CD4-positive, alpha-beta T cell treated with Interleukin-2 at 100 ng/mL for 4 hours (primary cell): ENCODE data around the gene ACTG2.
A peak's percentile ranks its signal among the peaks of the same experiment; 100 is the strongest.
"Not testable (repeated sequence)": the region's sequence is repeated elsewhere in the genome, so short reads cannot be mapped to it uniquely, and the experiment has no call there.

Experiments used
- DNase-seq: peaks from one replicate; pipeline ENCODE4 v3.0.0-alpha.2; 2020; ENCODE audit warnings: low spot score

ACTG2 gene

GRCh38 chr2:73937103-73937885 is 44.5 kb downstream of the ACTG2 start:
- no peak for DNase-seq

- no peak for DNase-seq
Observed at GRCh38 chr2:73937899-73938298, 45.1 kb downstream of the ACTG2 start.

GRCh38 chr2:73938718-73939352 is 46.0 kb downstream of the ACTG2 start:
- DNase-seq = peak; percentile 33

- DNase-seq = peak; percentile 22
Observed at GRCh38 chr2:73939419-73939818, 46.6 kb downstream of the ACTG2 start.

GRCh38 chr2:73940066-73940465 is 47.3 kb downstream of the ACTG2 start:
- not testable (repeated sequence) for DNase-seq

- no peak for DNase-seq
Observed at GRCh38 chr2:73942664-73943063, 49.9 kb downstream of the ACTG2 start.

- DNase-seq = no peak
Observed at GRCh38 chr2:73944714-73945113, 51.9 kb downstream of the ACTG2 start.

GRCh38 chr2:73946215-73946614 is 53.4 kb downstream of the ACTG2 start:
- no peak for DNase-seq

GRCh38 chr2:73946666-73947065 is 53.9 kb downstream of the ACTG2 start:
- DNase-seq = no peak

- no peak for DNase-seq
Observed at GRCh38 chr2:73947412-73948018, 54.7 kb downstream of the ACTG2 start.

- no peak for DNase-seq
Observed at GRCh38 chr2:73949802-73950201, 57.0 kb downstream of the ACTG2 start.

GRCh38 chr2:73952499-73953446 is 60.0 kb downstream of the ACTG2 start:
- no peak for DNase-seq

GRCh38 chr2:73956218-73956865 is 63.5 kb downstream of the ACTG2 start:
- DNase-seq = no peak

- DNase-seq = no peak
Observed at GRCh38 chr2:73961274-73961673, 68.5 kb downstream of the ACTG2 start.

- DNase-seq = no peak
Observed at GRCh38 chr2:73961823-73962615, 69.2 kb downstream of the ACTG2 start.

- DNase-seq = no peak
Observed at GRCh38 chr2:73962798-73963197, 70.0 kb downstream of the ACTG2 start.

GRCh38 chr2:73963385-73964120 is 70.7 kb downstream of the ACTG2 start:
- peak; percentile 30 for DNase-seq

- DNase-seq = no peak
Observed at GRCh38 chr2:73964223-73964622, 71.4 kb downstream of the ACTG2 start.

- no peak for DNase-seq
Observed at GRCh38 chr2:73965053-73965452, 72.2 kb downstream of the ACTG2 start.

GRCh38 chr2:73968357-73968937 is 75.6 kb downstream of the ACTG2 start:
- no peak for DNase-seq
